ENCODE measurements around the gene TP53I13. TPM values are rescaled to one million over a fixed set of nuclear protein-coding genes. Genes with fewer than 3 reads are reported as not detected.
A peak's percentile ranks its signal among the peaks of the same experiment; 100 is the strongest.

Gene TP53I13
- total and polyA plus RNA-seq, 2 of the 13 experiments (the other 11 are each of a cell fraction or from before 2014, with no cell fraction given) = 16.9 to 25.7 TPM

DNA sequence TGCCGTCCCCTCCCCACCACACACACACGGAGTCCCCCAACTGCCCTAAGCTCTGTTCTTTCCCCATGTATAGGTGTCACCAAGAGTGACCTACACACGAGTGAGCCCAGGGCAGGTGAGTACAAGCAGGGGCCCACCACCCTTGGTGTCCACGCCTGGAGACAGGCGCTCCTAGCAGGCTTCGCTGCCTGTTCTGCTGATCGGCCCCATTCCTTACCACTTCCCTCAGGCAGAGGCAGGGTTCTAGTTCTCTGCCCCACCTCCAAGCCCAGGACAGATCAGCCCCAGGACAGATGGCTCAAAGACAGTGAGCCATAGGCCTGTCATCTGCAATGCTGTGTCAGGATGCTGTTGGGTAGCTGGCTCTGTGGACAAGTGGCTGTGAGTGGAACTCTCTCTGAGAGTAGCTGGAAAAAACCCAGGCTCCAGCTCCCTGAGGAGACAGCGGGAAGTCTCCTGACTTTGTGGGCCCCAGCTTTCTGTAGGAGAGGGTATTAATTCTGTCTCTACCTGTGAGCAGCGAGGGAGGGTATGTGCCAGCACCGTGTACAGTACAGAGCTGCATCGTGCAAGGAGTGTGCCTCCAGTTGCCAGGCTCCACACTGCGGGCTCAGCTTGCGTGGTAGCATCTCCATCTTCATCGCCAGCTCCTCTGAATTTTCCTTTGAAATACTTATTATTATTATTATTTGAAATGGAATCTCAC is 897 bp downstream of the TP53I13 start (continued):
- TF ChIP-seq, protein P1, sequence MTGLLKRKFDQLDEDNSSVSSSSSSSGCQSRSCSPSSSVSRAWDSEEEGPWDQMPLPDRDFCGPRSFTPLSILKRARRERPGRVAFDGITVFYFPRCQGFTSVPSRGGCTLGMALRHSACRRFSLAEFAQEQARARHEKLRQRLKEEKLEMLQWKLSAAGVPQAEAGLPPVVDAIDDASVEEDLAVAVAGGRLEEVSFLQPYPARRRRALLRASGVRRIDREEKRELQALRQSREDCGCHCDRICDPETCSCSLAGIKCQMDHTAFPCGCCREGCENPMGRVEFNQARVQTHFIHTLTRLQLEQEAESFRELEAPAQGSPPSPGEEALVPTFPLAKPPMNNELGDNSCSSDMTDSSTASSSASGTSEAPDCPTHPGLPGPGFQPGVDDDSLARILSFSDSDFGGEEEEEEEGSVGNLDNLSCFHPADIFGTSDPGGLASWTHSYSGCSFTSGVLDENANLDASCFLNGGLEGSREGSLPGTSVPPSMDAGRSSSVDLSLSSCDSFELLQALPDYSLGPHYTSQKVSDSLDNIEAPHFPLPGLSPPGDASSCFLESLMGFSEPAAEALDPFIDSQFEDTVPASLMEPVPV (CRISPR knock-in tag; IDR thresholded peaks at IDR 0.05) = no peak
- TF ChIP-seq, protein P2, sequence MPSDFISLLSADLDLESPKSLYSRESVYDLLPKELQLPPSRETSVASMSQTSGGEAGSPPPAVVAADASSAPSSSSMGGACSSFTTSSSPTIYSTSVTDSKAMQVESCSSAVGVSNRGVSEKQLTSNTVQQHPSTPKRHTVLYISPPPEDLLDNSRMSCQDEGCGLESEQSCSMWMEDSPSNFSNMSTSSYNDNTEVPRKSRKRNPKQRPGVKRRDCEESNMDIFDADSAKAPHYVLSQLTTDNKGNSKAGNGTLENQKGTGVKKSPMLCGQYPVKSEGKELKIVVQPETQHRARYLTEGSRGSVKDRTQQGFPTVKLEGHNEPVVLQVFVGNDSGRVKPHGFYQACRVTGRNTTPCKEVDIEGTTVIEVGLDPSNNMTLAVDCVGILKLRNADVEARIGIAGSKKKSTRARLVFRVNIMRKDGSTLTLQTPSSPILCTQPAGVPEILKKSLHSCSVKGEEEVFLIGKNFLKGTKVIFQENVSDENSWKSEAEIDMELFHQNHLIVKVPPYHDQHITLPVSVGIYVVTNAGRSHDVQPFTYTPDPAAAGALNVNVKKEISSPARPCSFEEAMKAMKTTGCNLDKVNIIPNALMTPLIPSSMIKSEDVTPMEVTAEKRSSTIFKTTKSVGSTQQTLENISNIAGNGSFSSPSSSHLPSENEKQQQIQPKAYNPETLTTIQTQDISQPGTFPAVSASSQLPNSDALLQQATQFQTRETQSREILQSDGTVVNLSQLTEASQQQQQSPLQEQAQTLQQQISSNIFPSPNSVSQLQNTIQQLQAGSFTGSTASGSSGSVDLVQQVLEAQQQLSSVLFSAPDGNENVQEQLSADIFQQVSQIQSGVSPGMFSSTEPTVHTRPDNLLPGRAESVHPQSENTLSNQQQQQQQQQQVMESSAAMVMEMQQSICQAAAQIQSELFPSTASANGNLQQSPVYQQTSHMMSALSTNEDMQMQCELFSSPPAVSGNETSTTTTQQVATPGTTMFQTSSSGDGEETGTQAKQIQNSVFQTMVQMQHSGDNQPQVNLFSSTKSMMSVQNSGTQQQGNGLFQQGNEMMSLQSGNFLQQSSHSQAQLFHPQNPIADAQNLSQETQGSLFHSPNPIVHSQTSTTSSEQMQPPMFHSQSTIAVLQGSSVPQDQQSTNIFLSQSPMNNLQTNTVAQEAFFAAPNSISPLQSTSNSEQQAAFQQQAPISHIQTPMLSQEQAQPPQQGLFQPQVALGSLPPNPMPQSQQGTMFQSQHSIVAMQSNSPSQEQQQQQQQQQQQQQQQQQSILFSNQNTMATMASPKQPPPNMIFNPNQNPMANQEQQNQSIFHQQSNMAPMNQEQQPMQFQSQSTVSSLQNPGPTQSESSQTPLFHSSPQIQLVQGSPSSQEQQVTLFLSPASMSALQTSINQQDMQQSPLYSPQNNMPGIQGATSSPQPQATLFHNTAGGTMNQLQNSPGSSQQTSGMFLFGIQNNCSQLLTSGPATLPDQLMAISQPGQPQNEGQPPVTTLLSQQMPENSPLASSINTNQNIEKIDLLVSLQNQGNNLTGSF (CRISPR knock-in tag; IDR thresholded peaks at IDR 0.05) = 0 out of 2 replicates have a peak, but pooled peaks have one; percentile 7
- TF ChIP-seq ZNF510 (CRISPR knock-in tag; IDR thresholded peaks at IDR 0.05; ENCODE audit: low read depth) (no peak), ZNF747 (CRISPR knock-in tag; IDR thresholded peaks at IDR 0.05; ENCODE audit: borderline replicate concordance) (peak; percentile 41; the same call in 1 of the 2 replicates), TEAD3 (CRISPR knock-in tag; optimal IDR thresholded peaks at IDR 0.05; ENCODE audit: borderline replicate concordance) (peak; percentile 7)
- TF ChIP-seq, protein P3, sequence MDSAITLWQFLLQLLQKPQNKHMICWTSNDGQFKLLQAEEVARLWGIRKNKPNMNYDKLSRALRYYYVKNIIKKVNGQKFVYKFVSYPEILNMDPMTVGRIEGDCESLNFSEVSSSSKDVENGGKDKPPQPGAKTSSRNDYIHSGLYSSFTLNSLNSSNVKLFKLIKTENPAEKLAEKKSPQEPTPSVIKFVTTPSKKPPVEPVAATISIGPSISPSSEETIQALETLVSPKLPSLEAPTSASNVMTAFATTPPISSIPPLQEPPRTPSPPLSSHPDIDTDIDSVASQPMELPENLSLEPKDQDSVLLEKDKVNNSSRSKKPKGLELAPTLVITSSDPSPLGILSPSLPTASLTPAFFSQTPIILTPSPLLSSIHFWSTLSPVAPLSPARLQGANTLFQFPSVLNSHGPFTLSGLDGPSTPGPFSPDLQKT (CRISPR knock-in tag; IDR thresholded peaks at IDR 0.05; ENCODE audit: borderline replicate concordance) = no peak

Data from HepG2 (cell line).